Measurements from ENCODE around the gene ARFGEF3.
A peak's percentile ranks its signal among the peaks of the same experiment; 100 is the strongest.

The ARFGEF3 gene

DNA sequence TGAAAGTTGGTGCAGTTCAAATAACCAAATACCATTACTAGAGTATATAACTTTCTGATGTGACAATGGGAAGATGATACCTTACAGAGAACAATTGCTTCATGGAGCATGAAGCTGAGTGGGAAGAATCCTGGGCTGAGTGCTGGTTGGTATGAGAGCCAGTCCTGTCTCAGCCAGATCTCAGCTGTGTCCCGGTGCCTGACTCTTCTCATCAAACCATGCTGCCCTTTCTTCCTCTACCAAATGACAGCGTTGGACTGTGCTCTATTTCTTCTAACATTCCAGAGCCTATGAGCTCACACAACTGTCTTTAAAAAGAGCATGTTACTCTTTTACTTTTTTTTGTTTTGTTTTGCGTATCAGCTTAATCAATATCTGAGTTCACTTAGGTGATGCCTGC is 84.0 kb downstream of the ARFGEF3 start:
- DNase-seq: no peak

GRCh38 chr6:138246650-138247440 is 85.1 kb downstream of the ARFGEF3 start:
- DNase-seq: no peak

DNA sequence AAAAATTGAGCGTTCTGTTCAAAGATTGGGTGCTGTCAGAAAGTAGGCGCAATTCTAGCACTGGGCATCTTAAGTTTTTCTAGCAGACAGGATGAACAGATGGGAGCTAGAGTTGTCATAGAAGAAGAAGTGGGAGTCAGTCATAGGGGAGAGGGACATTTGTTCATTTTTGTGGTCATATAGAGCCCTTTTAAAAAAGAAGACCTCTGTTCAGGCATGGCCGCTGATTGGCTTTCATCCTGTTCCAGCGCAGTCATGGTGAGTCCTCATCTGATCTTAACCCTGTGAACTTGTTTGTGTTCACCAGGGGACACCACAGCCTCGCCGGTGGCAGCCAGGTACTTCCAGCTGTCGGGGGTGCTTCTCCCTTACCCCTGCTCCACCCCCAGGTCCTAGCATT is 86.3 kb downstream of the ARFGEF3 start:
- no peak for DNase-seq

- no peak for DNase-seq
Measured at GRCh38 chr6:138248878-138249277, 87.1 kb downstream of the ARFGEF3 start.

- DNase-seq: no peak
Measured at GRCh38 chr6:138250053-138250452, 88.3 kb downstream of the ARFGEF3 start.

DNA sequence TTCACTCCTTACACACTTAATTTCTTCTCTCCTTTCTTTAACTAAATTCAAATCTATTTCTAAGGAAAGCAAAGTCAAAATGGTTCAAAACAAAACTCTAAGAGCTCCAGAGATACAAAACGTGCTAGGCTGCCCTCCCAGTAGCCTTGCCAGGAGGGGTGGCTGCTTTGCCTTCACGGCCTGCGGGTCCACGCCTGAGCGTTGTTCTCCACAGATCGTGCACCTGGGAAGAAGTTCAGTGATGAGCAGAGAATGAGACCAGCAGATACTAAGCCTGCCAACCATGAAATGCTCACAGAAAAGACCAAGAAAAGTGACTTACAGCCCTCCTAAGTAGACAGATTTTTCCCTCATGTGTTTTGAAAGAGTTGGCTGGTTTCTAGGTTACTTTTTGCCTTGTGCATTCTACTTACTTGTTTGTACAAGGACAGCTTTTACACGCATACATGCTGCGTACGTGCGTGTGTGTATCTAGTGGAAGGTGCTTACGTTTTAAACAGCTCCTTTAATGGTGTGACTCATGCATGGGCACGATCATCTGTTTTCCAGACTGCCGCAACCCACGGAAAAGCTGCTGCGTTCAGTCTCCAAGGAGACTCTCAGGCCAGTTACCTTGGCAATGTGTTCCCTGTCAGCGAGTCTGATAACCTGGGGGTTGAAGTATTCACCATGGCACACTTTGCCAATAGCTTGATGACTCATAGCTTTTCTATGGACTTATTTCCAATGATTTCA is 88.9 kb downstream of the ARFGEF3 start:
- DNase-seq: no peak

DNA sequence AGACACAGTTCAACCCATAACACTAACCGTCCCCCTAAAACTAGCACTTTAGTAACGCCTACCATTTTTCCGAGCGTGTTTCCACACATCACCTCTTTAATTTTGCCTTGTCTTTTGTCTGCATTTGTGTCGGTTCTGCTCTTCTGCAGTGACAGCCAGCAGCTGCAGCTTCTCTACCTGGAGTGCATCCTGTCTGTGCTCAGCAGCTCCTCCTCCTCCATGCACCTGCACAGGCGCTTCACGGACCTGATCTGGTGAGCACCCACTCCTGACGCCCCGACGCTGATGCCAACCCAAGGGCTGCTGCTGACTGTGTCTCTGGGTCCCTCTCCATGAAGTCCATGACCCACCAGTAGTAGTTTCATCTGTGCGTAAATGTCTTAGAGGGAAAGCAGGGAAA is 92.0 kb downstream of the ARFGEF3 start:
- DNase-seq: no peak

DNA sequence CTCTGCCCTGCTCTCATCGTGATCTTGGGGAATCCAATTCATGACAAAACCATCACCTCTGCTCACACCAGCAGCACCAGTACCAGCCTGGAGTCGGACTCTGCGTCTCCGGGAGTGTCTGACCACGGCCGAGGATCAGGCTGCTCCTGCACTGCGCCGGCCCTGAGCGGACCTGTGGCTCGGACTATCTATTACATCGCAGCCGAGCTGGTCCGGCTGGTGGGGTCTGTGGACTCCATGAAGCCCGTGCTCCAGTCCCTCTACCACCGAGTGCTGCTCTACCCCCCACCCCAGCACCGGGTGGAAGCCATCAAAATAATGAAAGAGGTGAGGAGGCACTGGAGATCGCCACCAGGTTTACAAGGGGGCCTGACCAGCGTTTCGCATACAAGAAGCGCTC is 93.7 kb downstream of the ARFGEF3 start:
- no peak for DNase-seq

DNA sequence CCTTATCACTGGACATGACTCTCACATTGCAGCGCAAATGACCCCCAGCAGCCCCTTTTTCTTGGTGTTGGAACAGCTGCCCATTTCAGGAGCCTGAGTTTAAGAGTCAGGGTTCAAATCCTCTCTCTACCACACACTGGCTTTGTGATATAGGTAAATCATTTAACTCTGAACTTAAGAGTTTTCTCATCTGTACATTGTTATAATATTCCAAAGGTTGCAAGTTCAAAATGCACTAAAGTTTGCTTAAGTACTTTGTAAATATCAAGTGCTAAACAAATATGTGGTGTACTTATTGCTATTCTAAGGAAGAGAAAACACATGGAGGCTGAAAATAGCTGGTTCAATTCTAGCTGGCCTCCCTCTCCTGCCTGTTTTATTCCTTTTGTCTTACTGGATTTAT is 95.9 kb downstream of the ARFGEF3 start:
- DNase-seq: no peak

DNA sequence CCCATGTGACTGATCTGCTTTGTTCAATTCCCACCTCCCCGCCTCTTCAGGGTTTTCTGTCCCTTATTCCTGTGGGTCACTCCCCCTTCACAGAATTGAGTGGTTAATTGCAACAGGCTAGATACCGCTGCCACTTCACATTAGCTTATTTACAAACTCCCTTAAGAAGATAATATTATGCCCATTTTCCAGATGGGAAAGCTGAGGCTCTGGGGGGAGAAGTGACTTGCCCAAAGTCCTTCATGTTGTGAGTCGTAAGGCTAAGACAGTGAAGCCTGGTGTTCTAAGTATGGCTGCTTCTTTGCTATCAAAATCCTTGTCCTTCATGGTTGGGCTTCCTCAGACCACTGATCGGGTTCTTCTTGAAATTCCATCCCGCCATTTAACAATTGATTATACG is 96.5 kb downstream of the ARFGEF3 start:
- no peak for DNase-seq

GRCh38 chr6:138258991-138259390 is 97.3 kb downstream of the ARFGEF3 start:
- DNase-seq: no peak

GRCh38 chr6:138261116-138261780 is 99.5 kb downstream of the ARFGEF3 start:
- no peak for DNase-seq

DNA sequence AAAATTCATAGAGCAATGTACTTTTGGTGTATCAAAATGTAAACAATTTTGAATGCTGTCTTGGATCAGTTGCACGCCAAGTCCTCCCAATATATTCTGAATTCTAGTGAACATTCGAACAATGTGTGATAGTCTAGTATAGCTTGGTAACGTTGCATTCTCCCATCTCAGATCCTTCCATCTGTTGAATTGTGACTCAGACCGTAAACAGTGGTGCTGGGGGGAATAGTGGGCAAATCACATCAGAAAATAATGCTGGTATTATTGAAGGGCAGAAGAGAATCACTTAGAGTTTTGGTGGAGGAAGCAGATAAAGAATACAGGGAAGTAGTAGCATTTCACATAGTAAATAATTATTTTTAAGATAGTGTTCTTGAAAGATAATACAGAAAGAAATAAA is 102.2 kb downstream of the ARFGEF3 start:
- DNase-seq: no peak

GRCh38 chr6:138264372-138264880 is 102.7 kb downstream of the ARFGEF3 start:
- no peak for DNase-seq

- DNase-seq: no peak
Measured at GRCh38 chr6:138266095-138266494, 104.4 kb downstream of the ARFGEF3 start.

DNA sequence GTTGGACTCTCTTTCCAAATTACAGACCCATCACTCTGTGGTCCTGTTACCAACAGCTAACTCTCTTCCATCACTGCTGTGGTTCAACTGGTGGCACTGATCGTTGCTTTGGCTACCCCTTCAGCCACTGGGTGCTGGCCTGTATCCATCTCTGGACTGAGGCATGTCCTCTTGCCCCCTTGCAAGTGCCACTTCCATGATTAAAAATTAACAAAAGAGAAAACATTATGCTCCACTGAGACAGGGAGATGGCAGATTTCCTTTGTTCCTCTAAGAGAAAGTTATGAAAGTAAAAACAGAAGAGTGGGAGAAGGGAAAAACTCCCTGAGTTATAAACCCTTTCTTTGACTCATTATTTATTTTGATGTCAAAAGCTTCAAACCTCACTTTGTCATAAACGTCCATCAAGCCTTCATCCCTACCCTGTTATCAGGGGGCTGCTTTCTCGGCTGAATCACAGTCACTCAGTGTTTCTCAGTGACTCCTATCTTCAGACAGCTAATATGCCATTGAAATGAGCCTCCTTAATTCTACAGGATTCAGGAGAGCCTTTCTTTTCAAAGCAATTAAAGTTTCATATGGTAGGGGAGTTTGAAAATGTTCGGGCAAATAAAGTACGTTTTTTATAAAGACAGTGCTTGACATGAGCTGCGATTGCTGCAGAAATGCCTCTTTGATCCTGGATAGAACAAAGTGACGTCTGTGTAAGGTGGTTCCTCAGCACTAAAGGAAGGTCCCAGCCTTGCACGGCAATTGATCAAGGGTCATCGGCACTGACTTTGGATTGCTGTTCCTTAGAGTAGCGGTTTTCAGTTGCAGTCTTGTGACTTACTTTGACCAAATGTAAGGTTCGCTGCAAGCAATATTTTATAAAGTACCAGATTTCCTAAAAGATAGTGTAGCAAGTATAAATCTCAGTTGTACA is 106.5 kb downstream of the ARFGEF3 start:
- DNase-seq: no peak

DNA sequence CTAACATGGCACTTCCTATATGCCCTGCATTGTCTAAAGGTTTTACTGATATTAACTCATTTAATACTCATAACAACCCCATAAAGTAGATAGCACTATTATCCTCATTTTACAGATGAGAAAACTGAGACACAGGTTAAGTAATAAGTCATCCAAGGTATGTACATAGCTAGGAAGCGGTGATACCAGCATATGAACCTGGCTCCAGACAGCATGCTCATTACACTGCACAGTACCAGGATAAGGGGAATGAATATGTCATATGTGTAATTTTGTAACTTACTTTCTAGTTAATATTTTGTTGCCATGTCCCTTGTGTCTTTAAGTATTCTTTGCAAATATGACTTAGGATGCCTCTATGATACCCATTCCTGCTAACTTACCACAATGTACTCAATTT is 109.7 kb downstream of the ARFGEF3 start:
- no peak for DNase-seq

- DNase-seq: no peak
Measured at GRCh38 chr6:138272533-138273315, 111.0 kb downstream of the ARFGEF3 start.

GRCh38 chr6:138275976-138276375 is 114.2 kb downstream of the ARFGEF3 start:
- DNase-seq: no peak

DNA sequence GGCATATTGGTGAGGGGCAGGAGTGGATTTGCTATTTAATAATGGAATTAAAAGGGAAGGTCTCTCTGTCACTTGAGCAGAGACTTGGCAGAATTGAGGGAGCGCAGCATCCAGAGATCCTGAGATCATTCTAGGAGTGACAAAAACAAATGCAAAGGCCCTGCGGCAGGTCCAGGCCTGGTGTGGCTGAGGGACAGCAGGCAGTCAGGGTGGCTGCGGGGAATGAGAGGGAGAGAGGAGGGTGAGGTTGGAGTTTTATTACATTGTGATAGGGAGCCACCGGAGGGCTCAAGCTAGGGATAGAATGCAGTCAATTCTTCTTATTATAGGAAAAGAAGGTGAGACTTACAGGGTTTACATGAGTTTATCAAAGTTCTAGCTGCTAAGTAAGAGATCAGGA is 116.1 kb downstream of the ARFGEF3 start:
- no peak for DNase-seq

DNA sequence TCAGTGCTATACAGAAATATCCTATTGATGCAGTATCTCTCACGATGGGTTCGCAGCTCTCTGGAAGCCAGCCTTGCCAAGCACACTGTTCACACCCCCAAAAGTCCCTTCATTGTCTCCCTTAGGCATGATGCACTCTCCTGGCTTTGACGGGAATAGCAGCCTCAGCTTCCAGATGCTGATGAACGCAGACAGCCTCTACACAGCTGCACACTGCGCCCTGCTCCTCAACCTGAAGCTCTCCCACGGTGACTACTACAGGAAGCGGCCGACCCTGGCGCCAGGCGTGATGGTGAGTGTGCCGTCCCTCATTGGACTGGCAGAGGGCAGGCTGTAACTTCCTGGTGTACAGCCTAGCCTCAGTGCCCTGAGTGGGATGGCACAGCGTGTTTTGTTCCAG is 116.6 kb downstream of the ARFGEF3 start:
- DNase-seq: no peak

DNA sequence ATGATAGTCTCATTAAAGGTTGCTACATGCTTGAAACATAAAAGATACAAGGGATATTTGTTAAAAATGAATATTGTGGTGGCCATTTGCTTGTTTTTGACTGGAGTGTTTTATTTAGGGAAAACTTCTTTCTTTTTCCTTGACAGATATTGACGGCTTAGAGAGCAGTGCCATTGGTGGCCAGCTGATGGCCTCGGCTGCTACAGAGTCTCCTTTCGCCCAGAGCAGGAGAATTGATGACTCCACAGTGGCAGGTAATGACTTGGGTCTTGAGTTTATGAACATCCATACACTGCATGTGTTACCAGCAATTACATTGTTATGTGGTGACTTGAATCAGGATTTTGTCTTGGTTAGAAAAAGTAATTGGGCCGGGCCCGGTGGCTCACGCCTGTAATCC is 124.1 kb downstream of the ARFGEF3 start:
- DNase-seq: peak in 1 of 2 experiments; percentile 7
